Endometrium (tissue), 2 donors: ENCODE data around the gene THRAP3.

Experiments
- FAIRE-seq: peaks from 2 replicates; lab custom pipeline; 2012; peaks lifted over from hg19 to GRCh38; lab: Jason Lieb, UNC
- donor health status: control.
- donor health status: control.

The THRAP3 gene

DNA sequence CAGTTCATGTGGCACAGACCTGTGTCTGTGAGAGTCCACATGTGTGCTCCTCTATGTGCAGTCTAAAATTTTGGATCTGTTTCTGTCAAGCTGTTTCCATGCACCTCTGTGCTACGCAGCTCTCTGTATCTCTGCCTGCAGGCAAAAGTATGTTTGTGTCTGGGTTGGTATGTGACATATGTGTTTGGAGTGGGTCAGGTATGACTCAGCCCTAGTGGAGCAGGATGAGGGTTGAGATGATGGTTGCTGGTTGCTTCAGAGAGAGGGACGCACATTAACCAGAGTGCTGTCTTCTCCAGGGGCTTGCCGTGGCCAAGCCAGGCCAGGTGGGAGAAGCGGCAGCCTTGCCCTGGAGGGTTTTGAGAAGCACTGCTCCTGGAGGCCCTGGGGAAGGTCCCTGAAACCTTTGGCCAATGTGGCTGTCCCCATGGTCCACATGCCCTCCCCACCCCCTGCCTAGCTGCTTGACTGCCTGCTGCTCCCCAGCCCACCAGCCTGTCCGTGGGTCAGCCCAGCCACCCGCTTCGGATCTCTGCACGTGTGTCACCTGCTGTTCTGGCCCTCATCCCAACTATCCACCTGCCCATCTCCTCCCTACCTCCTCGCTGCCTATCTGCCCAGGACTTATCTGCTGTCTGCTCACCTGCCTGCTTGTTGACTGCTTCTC lies 103.3 kb downstream of the THRAP3 start:
- FAIRE-seq: no peak

DNA sequence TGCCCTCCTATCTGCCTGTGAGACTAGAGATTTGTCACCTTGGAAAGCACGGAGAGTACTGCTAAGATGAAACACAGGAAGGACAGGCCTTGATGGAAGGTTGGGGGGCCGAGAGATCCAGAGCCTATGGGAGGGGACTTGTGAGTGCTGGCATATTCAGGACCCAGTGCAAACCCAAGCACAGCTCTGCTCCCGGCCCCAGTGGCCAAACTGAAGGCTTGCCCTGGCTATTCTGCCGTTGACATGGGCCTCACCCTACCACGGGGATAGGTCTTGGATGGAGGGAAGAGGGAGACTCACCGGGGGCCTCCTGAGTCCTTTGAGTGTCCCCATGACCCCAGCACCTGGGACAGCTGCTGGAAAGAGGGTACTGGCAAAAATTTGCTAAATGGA lies 103.8 kb downstream of the THRAP3 start:
- no peak for FAIRE-seq

DNA sequence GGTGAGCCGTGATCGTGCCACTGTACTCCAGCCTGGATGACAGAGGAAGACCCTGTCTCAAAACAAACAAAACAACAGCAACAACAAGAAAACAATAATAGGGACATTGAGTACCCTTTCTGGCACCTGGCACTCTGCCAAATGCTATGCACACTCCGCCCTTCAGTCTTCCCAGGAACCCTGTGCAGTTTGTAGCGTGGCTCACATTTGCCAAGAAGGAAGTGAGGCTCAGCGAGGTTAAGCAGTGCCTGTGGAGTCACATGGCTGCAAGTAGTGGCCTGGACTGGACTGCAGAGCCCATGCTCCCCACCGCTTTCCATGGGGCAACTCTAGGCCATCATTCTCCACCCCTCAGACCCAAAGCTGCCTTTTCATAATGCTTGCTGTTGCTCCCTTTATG lies 104.5 kb downstream of the THRAP3 start:
- no peak for FAIRE-seq

DNA sequence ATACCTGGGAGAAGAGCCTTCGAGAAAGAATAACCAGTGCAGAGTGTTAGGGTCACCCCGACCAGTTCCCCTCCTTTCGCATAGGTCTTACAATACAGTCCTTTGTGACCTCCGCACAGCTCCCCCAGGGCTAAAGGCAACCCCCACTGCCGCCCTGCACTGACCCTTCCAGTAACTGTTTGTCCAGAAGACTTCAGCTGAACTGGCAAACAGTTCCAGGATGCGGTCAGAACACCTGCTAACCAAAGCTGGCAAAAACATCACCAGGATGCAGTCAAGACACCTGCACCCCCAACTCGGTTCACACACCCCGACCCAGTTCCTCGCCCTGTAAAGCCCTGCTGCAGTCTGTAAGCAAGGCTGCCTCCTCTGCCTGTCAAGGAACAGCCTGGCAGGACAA lies 105.6 kb downstream of the THRAP3 start:
- FAIRE-seq: no peak

DNA sequence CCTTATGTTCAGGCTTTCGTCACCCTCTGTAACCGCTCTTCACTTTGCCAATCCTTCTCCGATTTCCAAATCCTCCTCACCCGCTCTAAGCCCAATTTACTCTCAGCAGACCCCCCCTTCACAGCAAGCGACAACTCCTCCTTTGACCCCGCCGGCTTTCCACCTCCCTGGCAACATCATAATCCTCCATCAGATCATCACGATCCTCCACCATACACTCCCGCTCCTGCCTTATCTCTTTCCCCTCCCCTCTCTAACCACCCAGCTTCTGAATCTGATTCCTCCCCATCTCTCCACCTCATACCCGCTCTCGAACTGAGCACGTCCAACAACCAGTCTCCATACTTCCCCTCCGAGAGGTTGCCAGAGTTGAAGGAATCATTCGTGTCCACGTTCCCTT lies 106.7 kb downstream of the THRAP3 start:
- no peak for FAIRE-seq

DNA sequence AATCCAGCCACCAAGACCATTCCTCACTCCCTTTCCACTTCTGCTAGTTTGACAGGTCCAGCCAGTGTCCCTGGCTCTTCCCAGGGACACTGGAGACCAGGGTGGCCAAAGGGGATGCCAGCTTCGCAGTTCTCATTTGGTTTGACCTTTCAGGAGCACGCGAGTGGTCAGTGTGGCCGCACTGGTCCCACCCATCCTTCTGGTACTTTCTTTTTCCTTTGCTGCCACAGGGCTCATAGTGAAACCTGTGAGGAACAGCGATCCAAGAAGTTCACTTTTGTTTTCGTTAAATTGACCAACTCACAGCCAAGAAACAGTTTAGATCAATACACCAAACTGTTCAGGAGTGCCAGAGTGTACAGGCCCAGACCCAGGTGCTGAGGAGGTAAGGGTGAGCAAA lies 113.6 kb downstream of the THRAP3 start:
- FAIRE-seq: no peak

DNA sequence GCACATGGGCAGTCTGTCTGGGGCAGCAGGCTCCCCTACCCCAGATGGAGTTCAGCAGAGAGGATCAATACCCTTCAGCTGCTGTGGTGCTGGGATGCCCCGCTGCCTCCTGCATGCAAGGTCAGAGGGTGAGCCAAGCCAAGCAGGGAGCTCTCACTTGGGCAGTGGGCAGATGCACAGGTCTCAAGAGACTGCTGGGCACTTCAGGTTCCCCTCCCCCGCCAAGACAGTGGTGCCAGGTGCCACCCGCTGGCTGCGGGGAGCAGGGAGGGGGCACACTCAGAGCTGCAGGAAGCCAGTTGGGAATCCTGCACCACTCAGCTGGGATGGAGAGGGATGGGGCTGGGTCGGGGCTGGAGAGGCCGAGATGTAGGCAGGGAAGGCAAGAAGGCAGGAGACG lies 115.0 kb downstream of the THRAP3 start:
- no peak for FAIRE-seq

DNA sequence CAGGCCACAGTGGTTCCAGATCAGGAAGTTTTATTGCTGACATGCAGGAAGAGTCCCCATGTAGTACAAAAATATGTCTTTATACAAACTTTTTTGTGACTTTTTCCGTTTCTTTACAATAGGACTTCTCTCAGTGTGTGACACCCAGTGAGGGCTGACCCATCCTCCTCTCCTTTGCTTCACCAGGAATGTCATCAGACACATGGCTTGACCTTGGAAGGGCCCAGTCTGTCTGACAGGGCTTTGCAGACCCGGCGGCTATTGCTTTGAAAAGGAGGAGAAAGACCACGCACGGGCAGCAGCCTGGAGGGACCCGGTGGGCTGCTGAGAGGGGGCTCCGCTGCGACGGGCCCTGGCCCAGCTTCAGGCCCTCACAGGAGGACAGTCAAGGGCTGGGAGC lies 115.4 kb downstream of the THRAP3 start:
- no peak for FAIRE-seq

DNA sequence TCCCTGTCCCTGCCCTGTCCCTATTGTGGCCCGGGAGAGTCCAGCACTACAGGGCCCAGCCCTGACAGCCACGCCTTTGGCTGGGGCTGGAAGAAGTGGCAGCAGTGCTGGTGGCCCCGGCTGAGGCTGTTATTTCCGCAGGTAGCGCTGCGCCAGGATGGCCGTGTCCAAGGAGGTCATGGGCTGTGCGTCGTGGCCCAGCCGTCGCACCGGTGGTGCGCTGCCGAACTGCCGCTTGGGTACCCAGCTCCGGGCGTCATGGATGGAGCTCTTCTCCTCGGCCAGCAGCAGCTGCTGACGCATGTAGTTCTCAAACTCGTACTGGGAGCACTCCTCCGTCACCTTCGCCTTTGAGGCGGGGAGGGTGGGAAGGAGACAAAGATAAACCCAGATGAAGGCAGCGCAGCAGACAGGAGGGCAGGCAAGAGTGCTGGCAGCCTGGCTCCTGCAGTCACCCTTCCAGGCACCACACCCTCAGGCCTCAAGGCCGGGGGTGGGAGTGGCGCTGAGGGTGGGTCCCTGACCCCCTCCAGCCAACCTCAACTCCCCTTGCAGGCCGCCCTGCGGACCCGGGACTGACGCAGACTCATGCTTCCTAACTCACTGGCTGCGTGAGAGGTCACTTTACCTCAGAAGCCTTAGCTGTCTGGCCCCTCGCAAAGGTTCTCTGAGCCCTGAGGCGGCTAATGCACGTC lies 117.5 kb downstream of the THRAP3 start:
- FAIRE-seq: no peak

DNA sequence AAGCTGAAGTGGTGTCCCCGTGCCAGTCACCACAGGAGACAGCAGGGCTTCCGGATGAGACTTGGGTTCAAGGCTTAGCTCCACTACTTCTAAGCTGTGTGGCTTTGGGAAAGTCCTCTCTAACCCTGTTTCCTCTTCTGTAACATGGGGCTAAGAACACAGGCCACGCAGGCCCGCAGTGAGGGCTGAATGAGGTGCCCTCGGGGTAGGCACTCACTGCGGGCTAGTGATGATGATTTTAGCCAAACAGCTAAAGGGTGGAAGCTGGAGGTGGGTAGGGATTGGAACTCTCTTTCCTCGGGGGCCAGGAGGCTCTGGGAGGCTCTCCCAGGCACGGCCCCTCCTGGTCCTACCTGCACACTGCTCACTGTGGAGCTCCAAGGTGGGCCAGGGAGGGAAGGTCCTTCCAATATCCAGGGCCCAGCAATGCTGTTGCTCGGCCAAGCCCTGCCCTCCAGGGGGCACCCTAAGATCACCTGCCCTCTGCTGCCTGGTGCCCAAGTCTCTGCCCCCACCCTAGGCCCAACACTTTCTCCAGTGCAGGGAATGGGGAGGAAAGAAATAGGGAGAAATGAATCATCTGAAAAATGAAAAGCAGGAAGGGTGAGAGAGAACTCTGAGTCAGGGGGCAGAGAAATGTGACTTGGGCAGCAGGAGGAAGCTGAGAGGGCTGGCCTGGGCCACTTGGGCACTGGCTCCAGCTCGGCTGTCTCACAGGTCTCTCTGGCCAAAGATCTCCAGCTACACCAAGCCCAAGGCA lies 118.4 kb downstream of the THRAP3 start:
- no peak for FAIRE-seq

DNA sequence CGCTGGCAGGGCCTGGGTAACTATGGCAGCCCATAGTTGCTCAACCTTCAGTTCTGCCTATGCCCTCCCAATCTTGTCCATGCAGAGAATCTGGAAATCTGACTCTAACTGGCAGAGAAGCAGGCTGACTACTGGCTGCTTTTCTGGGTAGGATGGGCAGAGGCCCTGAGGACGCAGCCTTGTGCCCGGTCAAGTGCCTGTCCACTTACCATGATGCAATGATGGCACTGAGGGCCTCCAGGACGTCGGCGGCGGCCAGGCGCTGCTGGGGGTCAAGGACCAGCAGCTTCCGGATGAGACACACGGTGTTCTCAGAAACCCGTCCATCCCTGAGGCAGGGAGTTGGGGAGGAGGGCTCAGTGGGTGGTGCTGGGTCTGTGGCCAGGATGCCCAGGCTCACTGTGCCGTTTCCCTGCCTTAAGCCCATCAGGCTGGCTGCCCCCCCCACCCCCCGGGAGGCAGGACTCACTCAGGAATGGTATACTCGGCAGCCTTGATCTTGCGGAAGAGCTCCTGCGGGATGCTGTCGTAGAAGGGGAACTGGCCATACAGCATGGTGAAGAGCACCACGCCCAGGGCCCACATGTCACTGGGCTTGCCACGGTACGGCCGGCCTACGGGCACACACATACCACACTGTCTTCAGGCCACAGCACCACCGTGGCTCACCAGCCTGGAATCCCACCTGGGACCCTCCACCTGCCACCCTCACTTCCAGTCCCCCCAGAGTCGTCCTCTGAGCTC lies 119.6 kb downstream of the THRAP3 start:
- no peak for FAIRE-seq

DNA sequence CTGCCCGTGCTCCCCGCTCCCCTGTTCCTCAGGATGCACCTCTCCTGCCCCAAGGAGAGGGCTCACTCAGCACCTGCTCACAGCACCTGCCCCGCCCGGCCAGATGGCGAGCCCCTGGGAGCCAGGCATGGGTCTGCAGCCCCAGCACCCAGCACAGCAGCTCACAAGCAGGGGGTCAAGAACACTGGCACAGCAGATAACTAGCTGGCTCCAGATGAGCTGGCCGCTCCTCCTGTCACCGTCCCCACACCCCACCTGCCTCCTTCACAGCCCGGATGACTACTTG lies 120.1 kb downstream of the THRAP3 start:
- no peak for FAIRE-seq

DNA sequence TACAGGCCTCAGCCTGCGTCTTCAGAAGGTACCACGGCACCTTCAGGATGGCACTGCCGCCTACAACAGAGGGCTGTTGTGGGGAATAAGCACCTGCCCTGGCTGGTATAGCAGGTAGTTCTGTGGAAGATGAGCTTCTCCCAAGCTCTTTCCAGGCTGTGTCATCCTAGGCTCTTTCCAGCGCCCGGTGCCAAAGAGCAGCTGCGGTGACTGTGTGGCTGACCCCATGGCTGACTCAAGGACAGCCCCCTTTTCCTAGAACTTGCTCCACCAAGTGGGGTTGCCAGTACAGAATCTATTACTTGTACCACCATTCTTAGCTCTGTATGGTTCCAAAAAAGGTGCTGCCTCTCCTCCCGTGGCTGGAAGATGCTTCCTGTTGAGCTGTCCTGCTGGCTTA lies 121.1 kb downstream of the THRAP3 start:
- no peak for FAIRE-seq

DNA sequence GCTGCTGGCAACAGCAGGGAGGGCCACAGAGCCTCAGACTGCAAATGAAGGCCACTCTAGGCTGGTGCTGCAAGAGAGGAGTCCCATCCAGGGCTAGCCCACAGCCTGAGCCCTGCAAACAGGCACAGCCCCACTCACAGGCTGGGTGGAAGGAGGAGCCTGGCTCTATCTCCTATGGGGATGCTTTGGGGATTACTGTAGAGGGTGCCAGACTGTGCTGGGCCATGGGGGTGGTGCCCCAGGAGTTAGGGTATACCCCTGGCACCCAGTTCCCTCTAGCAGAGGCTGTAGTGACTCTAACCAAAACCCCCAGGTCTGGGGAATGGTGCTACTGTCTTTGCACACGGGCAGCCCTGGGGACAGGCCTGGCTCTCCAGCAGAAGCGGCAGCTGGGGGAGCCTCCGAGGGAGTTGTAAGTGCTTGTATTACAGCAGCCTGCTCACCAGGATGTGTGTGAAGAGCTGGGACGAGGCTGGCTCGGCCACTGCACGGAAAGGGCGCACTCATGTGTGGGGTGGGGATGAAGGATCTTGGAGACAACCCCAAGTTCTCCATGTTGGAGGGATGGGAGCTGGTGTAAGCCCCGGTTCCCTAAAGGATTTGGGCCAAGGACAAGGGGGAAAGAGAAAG lies 122.6 kb downstream of the THRAP3 start:
- FAIRE-seq: no peak

DNA sequence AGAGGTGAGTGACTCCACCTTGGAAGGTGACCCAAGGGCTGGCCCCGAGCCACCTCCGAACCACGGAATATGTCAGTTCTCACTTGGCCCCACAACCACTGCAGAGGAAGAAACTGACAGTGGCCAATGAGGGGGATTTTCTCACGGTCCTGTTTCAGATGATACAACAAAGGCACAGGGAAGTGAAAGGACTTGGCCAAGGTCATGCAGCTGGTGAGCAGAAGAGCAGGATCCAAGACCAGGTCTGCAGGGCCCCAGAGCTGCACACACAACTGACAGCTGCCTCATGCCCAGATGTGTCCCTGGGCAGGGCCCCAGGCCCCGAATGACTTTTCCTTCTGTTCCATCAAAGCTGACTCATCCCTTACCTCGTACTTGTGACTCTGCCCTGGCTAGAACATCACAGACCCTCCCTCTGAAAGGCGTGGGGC lies 125.0 kb downstream of the THRAP3 start:
- no peak for FAIRE-seq

DNA sequence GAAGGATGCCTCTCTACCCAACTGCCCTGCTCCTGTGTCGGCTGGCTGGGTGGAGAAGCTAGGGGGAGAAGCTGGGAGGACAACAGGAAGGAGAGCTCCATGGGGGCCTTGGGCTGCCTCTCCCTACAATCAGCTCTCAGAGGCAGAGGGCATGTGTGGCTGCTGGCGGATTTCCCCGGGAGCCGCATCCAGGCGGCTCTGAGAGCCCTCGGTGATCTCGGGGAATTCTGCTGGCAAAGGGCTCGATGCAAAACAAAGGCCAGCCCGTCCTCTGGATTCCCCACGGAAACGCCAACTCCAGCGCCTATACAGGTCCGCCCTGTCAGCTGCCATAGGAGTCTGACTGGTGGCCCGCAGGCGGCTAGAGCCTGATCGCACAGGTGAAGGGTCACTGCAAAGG lies 125.6 kb downstream of the THRAP3 start:
- FAIRE-seq: no peak

DNA sequence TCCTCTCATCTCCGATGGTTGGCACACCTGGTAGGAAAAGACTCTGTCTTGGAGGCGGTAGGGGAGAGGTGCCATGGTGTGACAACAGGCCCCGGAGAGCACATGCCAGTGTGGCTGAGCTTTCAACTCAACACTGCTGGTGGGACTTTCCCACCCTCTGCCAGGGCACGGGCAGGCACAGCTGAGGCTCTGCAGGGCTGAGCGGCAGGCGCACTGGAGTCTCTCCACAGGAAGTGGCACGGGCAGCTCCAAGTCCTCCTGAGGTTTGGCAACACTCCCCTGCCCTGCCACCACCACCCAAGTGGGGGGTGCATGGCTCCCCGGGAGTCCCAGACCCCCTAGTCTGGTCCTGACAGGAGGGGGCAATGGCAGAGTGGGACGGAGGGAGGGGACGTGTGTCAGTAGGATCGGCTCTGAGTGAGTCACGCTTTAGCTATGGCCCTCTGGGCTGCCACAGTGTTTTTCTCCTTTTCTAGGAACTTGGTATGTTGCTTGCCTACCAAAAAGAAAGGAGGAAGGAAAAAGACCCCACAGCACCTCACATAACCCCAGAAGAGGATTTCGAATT lies 126.5 kb downstream of the THRAP3 start:
- FAIRE-seq: no peak

DNA sequence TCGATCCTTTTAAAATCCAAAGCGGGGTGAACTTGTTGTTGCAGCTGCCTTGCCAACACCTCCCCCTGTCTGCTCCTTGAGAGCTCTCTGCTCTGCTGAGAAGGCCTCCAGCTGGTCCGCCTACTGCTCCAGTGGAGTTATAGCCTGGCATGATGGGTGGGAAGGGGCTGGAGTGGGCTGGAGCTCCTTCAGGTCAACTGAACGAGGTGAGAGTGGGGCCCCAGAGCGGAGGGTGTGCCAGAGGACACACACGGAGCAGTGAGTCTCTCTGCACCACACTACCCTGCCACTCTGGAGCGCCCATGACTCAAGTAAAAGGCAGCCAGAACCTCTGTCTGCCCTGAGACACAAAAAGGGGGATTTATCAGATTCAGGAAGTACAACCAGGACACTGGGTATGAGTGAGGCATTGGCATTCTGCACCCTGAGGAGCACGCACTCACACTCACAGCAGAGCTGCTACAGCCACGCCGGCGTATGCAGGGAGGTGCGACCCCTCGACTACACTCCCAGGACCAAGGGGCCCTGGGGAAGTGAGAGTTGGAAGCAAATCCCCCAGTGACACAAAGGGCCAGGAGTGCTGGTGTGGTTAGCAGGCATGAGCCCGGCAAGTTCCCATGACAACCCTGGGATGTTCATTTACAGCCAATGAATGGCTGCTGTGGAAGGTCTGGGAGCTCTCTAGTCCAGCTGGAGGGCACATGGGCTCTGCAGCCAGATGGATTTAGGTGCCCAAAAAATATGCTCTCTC lies 127.2 kb downstream of the THRAP3 start:
- no peak for FAIRE-seq

DNA sequence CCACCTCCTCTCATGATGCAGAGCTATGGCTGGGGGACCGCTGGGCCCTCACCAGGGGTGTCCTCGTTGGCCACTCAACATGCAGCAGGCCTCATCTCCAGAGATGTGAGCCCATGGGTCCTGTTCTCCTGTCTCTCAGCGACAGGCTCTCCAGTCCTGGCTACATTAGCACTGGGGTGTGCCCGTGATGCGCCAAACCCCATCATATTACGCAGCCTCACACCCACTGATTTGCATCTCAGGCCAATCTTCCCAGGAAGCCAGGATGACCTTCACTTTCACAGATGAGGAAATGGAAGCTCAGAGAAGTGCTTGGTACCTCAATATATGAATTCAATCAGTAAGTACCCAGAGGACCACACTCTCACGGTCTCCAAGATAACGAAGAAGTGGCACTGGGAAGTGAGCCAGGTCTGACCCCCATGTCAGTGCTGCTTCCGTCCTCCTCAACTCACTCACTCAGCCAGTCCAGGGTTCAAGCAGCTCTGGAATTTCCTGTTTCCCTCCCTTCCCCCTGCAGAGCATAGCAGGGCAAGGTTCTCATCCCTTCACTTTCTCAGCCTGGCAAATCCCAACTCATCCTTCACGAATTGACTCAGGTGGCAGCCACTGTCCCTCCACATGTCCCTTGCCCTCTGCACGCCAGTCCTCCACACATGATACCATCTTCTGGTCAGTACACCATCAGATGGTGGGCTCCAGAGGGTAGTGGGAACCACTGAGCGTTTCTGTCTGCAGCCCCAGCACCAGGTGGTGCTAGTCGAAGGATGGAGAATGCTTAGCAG lies 128.1 kb downstream of the THRAP3 start:
- no peak for FAIRE-seq
